Brain pericyte (primary cell): ENCODE results near the gene SETD3.

ENCODE experiments used
- DNase-seq: peaks from one replicate; pipeline ENCODE4 v3.0.0-alpha.2; 2012; ENCODE audit warnings: low read depth, low spot score

SETD3 gene

DNA sequence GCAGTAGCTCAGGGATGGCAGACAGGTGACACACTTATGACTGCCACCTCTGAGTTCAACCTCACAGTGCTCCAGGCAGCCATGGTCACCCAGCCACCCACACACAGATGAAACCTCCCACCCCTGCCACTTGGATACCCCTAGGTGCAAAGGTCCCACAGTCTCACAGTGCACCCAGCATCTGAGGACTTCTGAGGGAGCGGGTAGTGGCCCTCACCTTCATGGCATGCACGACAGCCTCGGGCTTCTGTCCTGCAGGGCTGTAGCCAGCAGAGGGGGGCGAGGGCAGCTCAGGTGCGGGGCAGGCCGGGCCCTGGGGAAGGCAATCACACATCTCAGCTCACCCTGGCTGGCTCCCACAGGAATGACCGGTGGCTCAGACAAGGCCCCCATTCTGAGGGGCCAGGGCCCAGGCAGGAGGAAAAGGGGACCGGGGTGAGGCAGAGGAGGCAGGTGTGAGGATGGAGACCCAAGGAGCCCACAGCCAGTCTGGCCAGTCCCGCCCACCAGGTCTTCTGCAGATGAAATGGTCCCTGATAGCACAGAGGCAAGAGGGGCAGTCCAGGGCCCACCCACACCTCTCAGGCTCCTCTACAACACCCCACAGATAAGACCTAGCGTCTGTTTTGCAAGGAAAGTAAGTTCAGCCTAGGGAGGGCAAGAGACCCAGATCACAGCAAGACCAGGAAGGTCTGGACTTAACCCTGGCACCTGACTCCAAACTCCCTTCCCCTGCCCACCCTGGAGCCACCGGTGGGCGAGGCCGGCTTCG, 36.4 kb upstream of the SETD3 start:
- no peak for DNase-seq

DNA sequence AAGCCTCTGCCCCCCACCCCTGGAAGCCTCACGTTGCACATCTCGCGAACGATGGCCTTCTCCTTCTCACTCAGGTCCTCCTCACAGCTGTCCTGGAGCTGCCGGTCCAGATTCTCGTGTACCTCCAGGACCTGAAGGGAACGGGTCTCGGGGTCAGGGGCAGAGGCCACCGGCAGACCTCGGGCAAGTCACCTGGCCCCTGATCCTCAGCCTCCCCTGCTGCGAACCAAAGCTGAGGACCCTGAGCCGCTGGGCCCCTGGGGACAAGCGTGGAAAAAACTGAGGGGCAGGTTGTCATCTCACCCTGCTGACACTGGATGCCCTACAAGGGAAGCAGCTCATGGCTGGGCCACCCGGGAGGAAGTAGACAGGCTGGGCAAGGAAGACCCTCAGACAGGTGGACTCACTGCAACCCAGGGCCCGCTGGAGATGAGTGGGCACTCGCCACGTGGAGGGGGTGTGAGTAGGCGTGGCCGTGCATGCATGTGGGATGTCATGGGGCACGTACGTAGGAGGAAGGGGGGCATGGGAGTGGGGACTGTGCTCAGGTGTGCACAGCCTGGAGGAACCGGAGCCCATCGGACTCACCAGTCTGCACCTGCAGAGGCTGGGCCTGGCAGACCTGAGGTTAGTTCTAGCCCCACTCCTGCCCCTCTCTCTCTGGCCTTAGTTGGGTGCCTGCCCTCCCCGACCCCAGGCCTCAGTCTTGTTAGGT, 35.7 kb upstream of the SETD3 start:
- DNase-seq = no peak

DNA sequence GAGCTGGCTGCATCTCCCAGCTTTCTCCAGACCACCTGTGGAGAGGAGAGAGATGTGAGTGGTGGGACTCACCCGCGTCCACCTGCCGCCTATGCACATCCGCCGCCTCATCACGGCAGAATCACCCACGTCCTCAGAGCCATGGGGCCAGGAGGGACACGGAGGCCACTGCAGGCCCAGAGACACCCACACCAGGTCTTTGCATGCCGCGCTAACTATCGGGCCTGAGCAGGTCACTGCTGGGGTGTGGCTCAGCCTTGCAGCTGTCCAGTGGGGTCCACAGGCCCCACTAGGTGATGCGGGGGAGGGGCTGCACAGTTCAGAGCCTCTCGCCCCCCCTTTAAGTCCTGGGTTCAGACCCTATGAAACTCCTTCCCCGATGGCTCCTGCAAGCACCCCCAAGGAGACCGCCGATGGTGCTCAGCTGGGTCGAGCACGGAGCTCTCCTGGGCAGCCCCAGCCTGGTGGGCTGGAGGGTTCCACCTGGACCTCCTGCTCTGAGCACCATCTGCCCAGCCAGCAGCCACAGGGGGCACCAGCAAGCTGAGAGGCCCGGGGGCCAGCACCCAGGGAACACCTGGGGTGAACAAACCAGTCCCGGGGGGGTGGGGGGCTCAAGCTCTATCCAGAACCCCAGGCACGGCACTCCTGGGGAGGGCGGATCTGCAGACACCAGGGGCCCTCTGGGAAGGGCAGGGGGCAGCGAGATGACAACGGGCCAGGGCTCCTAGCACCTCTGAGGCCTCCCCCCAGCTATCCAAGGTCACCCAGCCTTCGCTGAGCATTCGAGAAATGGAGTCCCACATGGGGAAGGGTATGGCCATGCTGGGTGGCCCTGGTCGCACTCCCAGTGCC, 34.9 kb upstream of the SETD3 start:
- DNase-seq = no peak

DNA sequence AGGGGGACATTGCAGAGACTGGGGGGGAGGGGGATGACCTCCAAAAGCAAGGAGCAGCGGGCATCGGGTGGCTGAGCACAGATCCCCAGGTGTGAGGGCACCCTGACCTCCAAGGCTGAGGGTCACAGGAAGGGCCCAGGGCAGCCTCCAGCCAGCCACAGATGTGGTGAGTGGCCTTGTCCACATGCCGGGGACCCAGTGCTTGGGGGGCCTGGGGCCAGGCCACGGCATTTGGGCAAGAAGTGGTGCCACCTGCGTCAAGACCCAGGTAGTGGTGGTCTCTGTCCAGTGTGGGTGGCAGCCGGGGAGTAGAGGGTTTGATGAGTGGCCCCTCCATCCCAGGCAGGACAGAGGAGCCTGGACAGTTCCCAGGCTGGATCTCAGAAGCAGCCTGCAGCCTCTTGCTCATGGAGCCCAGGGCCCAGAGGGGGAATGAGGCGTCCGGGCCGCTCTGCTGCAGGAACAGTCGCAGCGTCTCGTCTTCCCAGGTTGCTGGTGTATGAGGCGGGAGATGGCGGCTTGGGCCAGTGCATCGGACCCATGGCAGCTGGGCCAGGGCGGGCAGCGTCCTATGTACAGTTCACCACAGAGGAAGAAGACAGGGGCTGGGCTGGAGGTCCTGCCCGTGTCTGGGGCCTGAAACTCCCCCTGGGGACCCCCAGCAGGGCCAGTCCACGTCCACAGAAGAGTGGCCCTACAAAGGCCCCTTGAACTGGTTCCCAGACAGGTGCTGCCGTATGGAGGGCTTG, 34.1 kb upstream of the SETD3 start:
- no peak for DNase-seq

GRCh38 chr14:99513946-99514551, 33.4 kb upstream of the SETD3 start:
- no peak for DNase-seq

DNA sequence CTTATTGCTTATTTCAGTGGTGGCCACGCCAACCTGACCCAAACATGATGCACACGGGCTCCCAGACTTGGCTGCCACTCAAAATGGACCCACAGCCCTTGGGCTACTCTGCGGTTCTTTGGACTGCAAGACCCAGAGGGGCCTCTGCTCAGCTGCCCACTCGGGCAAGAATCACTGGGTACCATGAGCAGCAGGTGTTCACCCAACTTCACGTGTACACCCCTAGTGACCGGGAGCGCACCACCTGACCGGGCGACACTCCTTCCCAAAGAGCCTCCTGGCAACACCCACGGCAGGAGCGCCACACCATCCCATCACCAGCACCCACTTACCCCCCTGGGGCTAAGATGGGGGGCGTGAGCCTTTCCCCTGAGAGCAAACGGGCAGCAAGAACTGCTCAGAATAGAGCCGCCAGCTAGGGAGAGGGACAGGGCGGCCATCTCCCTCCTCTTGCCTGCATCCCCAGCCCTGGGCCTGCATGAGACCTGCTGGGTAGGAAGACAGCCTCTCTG, 32.6 kb upstream of the SETD3 start:
- DNase-seq = no peak

DNA sequence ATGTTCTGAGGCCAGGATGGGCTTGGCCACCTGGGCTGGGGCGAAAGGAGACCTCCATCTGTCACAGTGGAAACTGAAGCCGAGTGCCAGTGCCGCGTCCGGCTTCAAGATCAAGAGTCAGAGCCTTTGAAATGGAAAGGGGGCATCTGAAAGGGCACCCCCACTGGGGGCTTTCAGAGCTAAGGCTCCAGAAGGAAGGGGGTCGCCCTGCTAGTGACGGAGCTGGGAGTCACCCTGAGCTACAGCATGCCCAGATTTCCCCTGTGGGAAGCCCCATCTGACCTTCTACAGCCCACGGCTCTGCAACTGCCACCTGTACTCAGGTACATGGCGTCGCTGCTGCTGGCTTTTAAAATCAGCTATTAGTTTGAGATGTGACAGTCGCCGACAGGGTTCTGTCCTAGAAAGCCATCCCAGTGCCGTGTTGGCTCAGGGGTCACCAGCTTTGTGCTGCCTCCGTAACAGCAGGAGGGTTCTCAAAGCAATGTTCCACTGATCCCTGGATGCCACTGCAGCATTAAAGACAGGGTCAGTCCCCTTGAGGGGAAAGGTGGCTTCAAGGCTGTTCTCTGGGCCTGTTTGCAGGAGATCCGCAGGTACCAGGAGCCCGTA, 32.0 kb upstream of the SETD3 start:
- no peak for DNase-seq

DNA sequence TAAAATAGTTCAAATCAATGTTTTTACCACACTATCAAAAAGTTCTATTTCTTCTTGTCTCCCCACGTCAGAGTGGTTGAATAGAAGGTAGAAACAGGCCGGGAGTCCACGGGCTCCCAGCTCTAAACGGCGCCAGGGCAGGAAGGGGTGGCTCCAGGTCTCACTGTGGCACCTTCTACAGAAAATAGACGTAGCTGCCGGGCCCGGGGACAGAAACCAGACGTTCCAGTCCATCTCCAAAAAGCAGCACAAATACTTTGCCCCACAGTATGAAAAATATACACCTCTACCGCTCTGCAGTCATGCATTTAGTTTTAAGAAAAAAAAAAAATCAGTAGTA, 31.4 kb upstream of the SETD3 start:
- DNase-seq = no peak

- DNase-seq = no peak
These were observed 30.9 kb upstream of the SETD3 start for GRCh38 chr14:99511421-99512109.

- no peak for DNase-seq
These were observed 30.0 kb upstream of the SETD3 start for GRCh38 chr14:99510556-99511139.

DNA sequence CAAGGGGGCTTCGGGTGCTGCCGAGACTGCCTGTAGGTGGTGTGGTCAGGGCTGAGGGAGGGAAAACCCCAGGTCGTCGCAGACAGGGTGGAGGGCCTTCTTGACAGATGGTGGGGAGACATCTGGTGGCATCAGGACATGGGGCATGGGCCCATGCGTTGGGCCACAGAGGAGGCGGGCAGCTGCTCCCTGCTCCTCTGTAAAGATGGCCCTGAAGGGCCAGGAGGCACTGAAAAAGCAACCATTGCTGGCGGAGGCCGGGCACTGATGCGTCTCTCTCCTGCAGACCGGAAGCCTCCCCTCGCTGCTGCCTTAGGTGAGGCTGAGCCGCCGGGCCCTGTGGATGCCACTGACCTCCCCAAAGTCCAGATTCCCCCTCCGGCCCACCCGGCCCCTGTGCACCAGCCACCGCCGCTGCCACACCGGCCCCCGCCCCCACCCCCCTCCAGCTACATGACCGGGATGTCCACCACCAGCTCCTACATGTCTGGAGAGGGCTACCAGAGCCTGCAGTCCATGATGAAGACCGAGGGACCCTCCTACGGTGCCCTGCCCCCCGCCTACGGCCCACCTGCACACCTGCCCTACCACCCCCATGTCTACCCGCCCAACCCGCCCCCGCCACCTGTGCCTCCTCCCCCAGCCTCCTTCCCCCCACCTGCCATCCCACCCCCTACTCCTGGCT, 29.4 kb upstream of the SETD3 start:
- no peak for DNase-seq

- no peak for DNase-seq
These were observed 28.4 kb upstream of the SETD3 start for GRCh38 chr14:99508896-99509629.

- DNase-seq = no peak
These were observed 27.4 kb upstream of the SETD3 start for GRCh38 chr14:99507860-99508640.

GRCh38 chr14:99506276-99506675, 25.6 kb upstream of the SETD3 start:
- no peak for DNase-seq

- no peak for DNase-seq
These were observed 24.4 kb upstream of the SETD3 start for GRCh38 chr14:99505089-99505488.

DNA sequence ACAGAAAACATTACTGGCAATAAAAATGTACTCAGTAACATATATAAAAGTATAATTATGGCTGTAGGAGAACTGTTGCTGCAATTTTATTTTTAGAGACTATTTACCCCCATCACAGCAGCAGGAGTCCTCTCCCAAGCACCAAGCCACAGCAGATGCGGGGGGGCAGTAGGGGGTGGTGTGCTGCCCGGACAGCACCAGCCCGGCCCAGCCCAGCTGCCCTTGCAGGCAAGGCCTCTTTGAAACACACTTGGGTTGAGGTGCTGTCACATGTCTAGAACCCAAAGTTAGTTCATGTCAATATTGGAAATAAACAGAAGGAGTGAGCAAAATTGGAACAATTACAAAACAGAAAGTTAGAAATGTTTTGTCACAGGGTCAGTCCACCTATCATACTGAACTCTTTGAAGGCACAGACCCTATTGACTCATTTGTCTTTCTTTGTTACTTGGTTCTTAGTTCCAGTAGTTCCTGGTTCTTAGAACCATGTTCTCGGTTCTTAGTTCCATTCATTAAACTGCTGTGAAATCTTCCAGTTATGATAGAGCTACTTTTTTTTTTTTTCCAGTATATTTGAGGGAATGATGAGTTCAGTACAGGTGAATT, 23.3 kb upstream of the SETD3 start:
- DNase-seq = no peak

GRCh38 chr14:99502989-99503421, 22.3 kb upstream of the SETD3 start:
- DNase-seq = no peak
